Muscle of back (tissue), 11 donors: ENCODE results near the gene ACBD6. TPM values are rescaled to one million over a fixed set of nuclear protein-coding genes. Genes with fewer than 3 reads are reported as not detected.
A peak's percentile ranks its signal among the peaks of the same experiment; 100 is the strongest.
"Not testable (repeated sequence)": the region's sequence is repeated elsewhere in the genome, so short reads cannot be mapped to it uniquely, and the experiment has no call there.

Experiments
- DNase-seq, 3 donors: peaks; one replicate each; pipeline versions ENCODE4 v3.0.0 to v3.0.0-alpha.2; 2013
- polyA plus RNA-seq, 10 donors: library from polyadenylated mRNA; unstranded; fragments of 120-200 nt; gene quantifications; one replicate each; pipeline ENCODE4 v1.2.1, GENCODE V29; 2013; ENCODE audit not compliant: insufficient read length in 10 of 10

Gene ACBD6
- polyA plus RNA-seq, 10 donors = 39.9 to 53.6 (median 49.5) TPM

- no peak for DNase-seq
Measured at GRCh38 chr1:180497826-180498225, 4.6 kb downstream of the ACBD6 start.

- no peak for DNase-seq
Measured at GRCh38 chr1:180494370-180494769, 8.0 kb downstream of the ACBD6 start.

GRCh38 chr1:180489976-180490375, 12.4 kb downstream of the ACBD6 start:
- DNase-seq = no peak

GRCh38 chr1:180489313-180489712, 13.1 kb downstream of the ACBD6 start:
- DNase-seq = no peak

GRCh38 chr1:180488661-180489060, 13.7 kb downstream of the ACBD6 start:
- no peak for DNase-seq

GRCh38 chr1:180486092-180486491, 16.3 kb downstream of the ACBD6 start:
- DNase-seq = no peak

- DNase-seq = no peak
Measured at GRCh38 chr1:180484490-180484889, 17.9 kb downstream of the ACBD6 start.

- DNase-seq = peak; percentile 43 to 66 (median 54)
Measured at GRCh38 chr1:180482425-180483275, 19.7 kb downstream of the ACBD6 start.

- DNase-seq = no peak
Measured at GRCh38 chr1:180470031-180470430, 32.3 kb downstream of the ACBD6 start.

- no peak for DNase-seq
Measured at GRCh38 chr1:180468311-180468710, 34.1 kb downstream of the ACBD6 start.

- no peak for DNase-seq
Measured at GRCh38 chr1:180462102-180462501, 40.3 kb downstream of the ACBD6 start.

GRCh38 chr1:180461682-180462081, 40.7 kb downstream of the ACBD6 start:
- DNase-seq = not testable (repeated sequence)

- DNase-seq = no peak
Measured at GRCh38 chr1:180458807-180459206, 43.6 kb downstream of the ACBD6 start.

GRCh38 chr1:180456191-180456590, 46.2 kb downstream of the ACBD6 start:
- no peak for DNase-seq

- DNase-seq = no peak
Measured at GRCh38 chr1:180451504-180451903, 50.9 kb downstream of the ACBD6 start.

- DNase-seq = no peak
Measured at GRCh38 chr1:180444522-180444921, 57.9 kb downstream of the ACBD6 start.

GRCh38 chr1:180440335-180440734, 62.0 kb downstream of the ACBD6 start:
- DNase-seq = no peak

GRCh38 chr1:180435566-180435965, 66.8 kb downstream of the ACBD6 start:
- peak; percentile 22 to 63 (median 27) for DNase-seq

- no peak for DNase-seq
Measured at GRCh38 chr1:180433873-180434272, 68.5 kb downstream of the ACBD6 start.

- no peak for DNase-seq
Measured at GRCh38 chr1:180431683-180432082, 70.7 kb downstream of the ACBD6 start.

GRCh38 chr1:180428782-180429695, 73.3 kb downstream of the ACBD6 start:
- no peak for DNase-seq

GRCh38 chr1:180425952-180426351, 76.4 kb downstream of the ACBD6 start:
- peak in 1 of 3 donors; percentile 8 for DNase-seq
